Fibroblast of skin of left biceps (primary cell): ENCODE results near the gene OMG.
"Not testable (repeated sequence)": the region's sequence is repeated elsewhere in the genome, so short reads cannot be mapped to it uniquely, and the experiment has no call there.

Experiments used
- DNase-seq, 2 experiments: peaks; one replicate each; pipeline ENCODE4 v3.0.0-alpha.2; 2013; ENCODE audit warnings: low read depth in 2 of 2

OMG gene

GRCh38 chr17:31297090-31297489 is at the start of gene OMG:
OMG (minus strand) TSS chr17:31297239; CDS start chr17:31296331, 908 bp downstream.
- no peak for DNase-seq

GRCh38 chr17:31345191-31345747 is 48.2 kb upstream of the OMG start:
- not testable (repeated sequence) for DNase-seq

- peak; percentile 37 to 49 for DNase-seq
Measured at GRCh38 chr17:31339906-31340661, 43.0 kb upstream of the OMG start.

GRCh38 chr17:31329221-31329620 is 32.2 kb upstream of the OMG start:
- peak in 1 of 2 experiments; percentile 10 for DNase-seq

- peak; percentile 48 to 49 for DNase-seq
Measured at GRCh38 chr17:31328160-31328535, 31.1 kb upstream of the OMG start.

GRCh38 chr17:31327534-31328159 is 30.6 kb upstream of the OMG start:
- peak; percentile 82 to 83 for DNase-seq

GRCh38 chr17:31323551-31323950 is 26.5 kb upstream of the OMG start:
- no peak for DNase-seq

- no peak for DNase-seq
Measured at GRCh38 chr17:31321966-31322365, 24.9 kb upstream of the OMG start.

- peak; percentile 58 to 60 for DNase-seq
Measured at GRCh38 chr17:31321481-31321880, 24.4 kb upstream of the OMG start, which contains the start of gene EVI2A. EVI2A (minus strand) TSS chr17:31321622; CDS start chr17:31319013, 2,609 bp downstream.

GRCh38 chr17:31320791-31321190 is 23.8 kb upstream of the OMG start:
- DNase-seq: no peak

- no peak for DNase-seq
Measured at GRCh38 chr17:31320241-31320640, 23.2 kb upstream of the OMG start.

GRCh38 chr17:31318851-31319661 is 22.0 kb upstream of the OMG start:
- no peak for DNase-seq

GRCh38 chr17:31318298-31318801 is 21.3 kb upstream of the OMG start:
- DNase-seq: no peak

GRCh38 chr17:31314782-31315100 is 17.7 kb upstream of the OMG start:
- DNase-seq: no peak

- no peak for DNase-seq
Measured at GRCh38 chr17:31313982-31314781, 17.1 kb upstream of the OMG start, which contains the start of gene EVI2B. EVI2B (minus strand) TSS chr17:31314054; CDS start chr17:31305609, 8,445 bp downstream.

- not testable (repeated sequence) for DNase-seq
Measured at GRCh38 chr17:31312223-31312622, 15.2 kb upstream of the OMG start.

GRCh38 chr17:31311526-31311925 is 14.5 kb upstream of the OMG start:
- DNase-seq: no peak

- no peak for DNase-seq
Measured at GRCh38 chr17:31310886-31311285, 13.8 kb upstream of the OMG start.

- no peak for DNase-seq
Measured at GRCh38 chr17:31310260-31310659, 13.2 kb upstream of the OMG start.

GRCh38 chr17:31309556-31309955 is 12.5 kb upstream of the OMG start:
- DNase-seq: no peak
